Lower leg skin (tissue), 4 donors: ENCODE measurements around the gene NTSR1. TPM values are rescaled to one million over a fixed set of nuclear protein-coding genes. Genes with fewer than 3 reads are reported as not detected.

Experiments
- DNase-seq, 2 donors: peaks; one replicate each; pipeline ENCODE4 v3.0.0-alpha.2; 2019; ENCODE audit warnings: low spot score in 2 of 2
- H3K4me3 ChIP-seq: fragments of 200-600 bp; sonication (generic); 2 replicates; pipeline ENCODE4 v1.5.1; 2017; ENCODE audit warnings: mild to moderate bottlenecking, low read depth; ENCODE audit not compliant: poor library complexity, severe bottlenecking
- CTCF ChIP-seq, 3 donors: fragments of 450-650 bp; IDR thresholded peaks; one replicate each; pipeline ENCODE4 v1.5.1; 2016; ENCODE audit warnings: antibody characterized with exemption in 3 of 3, mild to moderate bottlenecking in 3 of 3, moderate library complexity in 2 of 3
- POLR2A ChIP-seq, 2 donors: fragments of 450-650 bp; IDR thresholded peaks; one replicate each; pipeline ENCODE4 v1.6.1; 2016 to 2017; ENCODE audit warnings: antibody characterized with exemption in 2 of 2, mild to moderate bottlenecking in 1 of 2, moderate library complexity in 1 of 2
- WGBS, 2 donors: methylation state at CpG; one replicate each; pipeline ENCODE4 v1.1.5; 2018; 5-methylcytosine and 5-hydroxymethylcytosine counted together
- intact Hi-C: fragments of 100-400 bp; cut with DNase I; formaldehyde crosslinking; loops from one replicate; pipeline ENCODE4 v1.15.0; 2023; ENCODE audit warnings: low total_unique reads
- total RNA-seq, 4 donors: library from RNA; depleted of rRNA; stranded (reverse); fragments of >200 nt; gene quantifications; one replicate each; pipeline ENCODE4 v1.1.0, GENCODE V29; 2016

NTSR1 gene
- total RNA-seq, 4 donors from 2014 or later, result 0.07 to 0.61 (median 0.13) TPM; not detected in 1

- TF ChIP-seq CTCF (IDR thresholded peaks at IDR 0.05), result no peak
- intact Hi-C loops, result no loop called here
- 78 to 79% methylated on average over 13 to 15 of the region's 15 CpGs for WGBS, 2 donors
- H3K4me3 ChIP-seq, result no peak overlapping the region
- DNase-seq, result no peak
These were observed 19.0 kb downstream of the NTSR1 start for GRCh38 chr20:62727584-62728027.

- DNase-seq, result no peak
- intact Hi-C loops, result no loop called here
- TF ChIP-seq POLR2A (IDR thresholded peaks at IDR 0.05) (no peak), CTCF (IDR thresholded peaks at IDR 0.05) (no peak)
- no peak overlapping the region for H3K4me3 ChIP-seq
- WGBS, 2 donors, result 56% methylated on average over 24 to 26 of the region's 26 CpGs
These were observed 19.6 kb downstream of the NTSR1 start for GRCh38 chr20:62728028-62728780.

DNA sequence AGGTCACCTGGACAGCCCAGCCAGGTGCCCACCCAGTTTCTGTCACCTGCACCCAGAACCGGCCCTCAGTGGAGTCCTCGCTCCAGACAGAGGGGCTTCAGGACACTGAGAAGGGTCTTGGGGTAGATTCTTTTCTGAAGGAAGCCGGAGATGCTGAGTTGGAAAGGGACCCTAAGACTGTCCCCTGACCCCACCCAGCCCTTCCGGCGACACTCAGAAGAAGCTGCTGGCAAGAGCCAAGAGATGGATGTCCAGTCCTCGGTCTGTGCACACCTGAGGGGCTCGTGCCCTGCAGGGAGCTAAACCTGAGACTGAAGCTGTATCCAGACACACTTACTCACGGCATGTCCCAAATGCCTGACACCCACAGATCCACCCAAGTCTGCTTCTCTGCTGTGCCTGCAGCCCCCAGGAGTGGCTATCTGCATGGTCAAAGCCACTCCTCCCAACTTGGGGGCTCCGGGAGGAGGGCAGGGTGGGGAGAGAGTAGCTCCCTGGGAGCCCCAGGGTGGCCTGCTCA, 20.2 kb downstream of the NTSR1 start:
- intact Hi-C loops, result no loop called here
- DNase-seq, result no peak
- H3K4me3 ChIP-seq, result no peak overlapping the region
- 66 to 69% methylated on average over 7 to 9 of the region's 9 CpGs for WGBS, 2 donors
- TF ChIP-seq CTCF (IDR thresholded peaks at IDR 0.05), result no peak
- no peak for TF ChIP-seq POLR2A (IDR thresholded peaks at IDR 0.05)

DNA sequence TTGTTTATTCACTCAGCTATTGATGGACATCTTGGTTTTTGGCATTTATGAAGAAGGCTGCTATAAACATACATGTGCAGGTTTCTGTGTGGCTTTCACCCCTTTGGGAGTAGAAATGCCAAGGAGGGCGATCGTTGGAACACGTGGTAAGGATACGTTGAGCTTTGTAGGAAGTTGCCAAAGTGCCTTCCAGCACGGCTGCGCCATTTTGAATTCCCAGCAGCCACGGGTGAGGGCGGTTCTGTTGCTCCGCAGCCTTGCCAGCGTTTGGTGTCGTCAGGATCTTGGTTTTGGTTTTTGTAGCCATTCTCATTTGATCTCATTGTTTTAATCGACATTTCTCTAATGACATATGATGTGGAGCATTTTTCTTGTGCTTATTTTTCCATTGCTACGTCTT, 21.8 kb downstream of the NTSR1 start:
- WGBS, 2 donors, result 89 to 92% methylated on average over 13 of the region's 13 CpGs
- no peak for DNase-seq
- TF ChIP-seq POLR2A (IDR thresholded peaks at IDR 0.05) (no peak), CTCF (IDR thresholded peaks at IDR 0.05) (no peak)
- intact Hi-C loops, result no loop called here
- H3K4me3 ChIP-seq, result no peak overlapping the region

DNA sequence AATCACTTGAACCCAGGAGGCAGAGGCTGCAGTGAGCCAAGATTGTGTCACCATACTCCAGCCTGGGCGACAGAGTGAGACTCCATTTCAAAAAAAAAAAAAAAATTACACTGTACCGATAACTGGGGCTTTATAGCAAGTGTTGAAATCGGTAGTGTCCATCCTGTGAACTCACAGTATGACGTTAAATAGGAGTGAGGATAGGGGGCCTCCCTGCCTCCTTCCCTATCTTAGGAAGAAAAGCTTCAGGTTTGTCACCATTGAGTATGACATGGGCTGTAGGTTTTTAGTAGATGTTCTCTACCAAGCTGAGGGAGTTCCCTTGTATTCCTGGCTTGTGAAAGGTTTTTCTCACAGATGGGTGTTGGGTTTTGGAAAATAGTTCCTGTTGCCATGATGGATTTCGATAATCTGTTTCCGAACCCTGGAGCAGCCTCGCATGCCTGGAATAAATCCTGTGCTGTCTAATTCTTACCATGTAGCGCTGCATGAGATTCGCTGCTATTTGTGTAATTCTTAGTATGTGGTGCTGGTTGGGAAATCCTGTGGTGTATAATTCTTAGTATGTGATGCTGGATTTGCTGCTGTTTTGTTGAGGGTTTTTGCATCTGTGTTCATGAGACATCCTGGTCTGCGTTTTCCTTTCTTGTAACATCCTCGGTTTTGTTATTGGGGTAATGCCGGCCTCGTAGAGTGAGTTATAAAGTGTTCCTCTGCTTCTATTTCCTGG, 23.6 kb downstream of the NTSR1 start:
- WGBS, 2 donors, result 88 to 90% methylated on average over 13 of the region's 13 CpGs
- DNase-seq, result peak in 1 of 2 donors; percentile 43
- TF ChIP-seq POLR2A (IDR thresholded peaks at IDR 0.05) (no peak), CTCF (IDR thresholded peaks at IDR 0.05) (no peak)
- intact Hi-C loops, result no loop called here
- H3K4me3 ChIP-seq, result no peak overlapping the region
